ENCODE data around the gene UROS. TPM values are rescaled to one million over a fixed set of nuclear protein-coding genes. Genes with fewer than 3 reads are reported as not detected.

UROS gene
- total and polyA plus RNA-seq, 2 donors (not counting 3 experiments of a cell fraction or from before 2014, with no cell fraction given) = 38.4 to 42.0 TPM

GRCh38 chr10:125744909-125745308, 78.1 kb downstream of the UROS start:
- Histone ChIP-seq H3K27ac (ENCODE audit: insufficient read depth, low read depth, low read length) (no peak overlapping the region), H4K20me1 (replicated peaks; ENCODE audit: control insufficient read depth, extremely low read depth, insufficient read depth, low read length) (no peaks in the 10 kb centered on the region), H3K9me3 (replicated peaks; ENCODE audit: control insufficient read depth, insufficient read depth, low read length) (no peaks in the 10 kb centered on the region), H3K9ac (replicated peaks; ENCODE audit: extremely low read depth, insufficient read depth, low read length) (no peak overlapping the region), H3K4me3 (replicated peaks in 1 of 3; ENCODE audit: insufficient read depth in 1 of 3, low read depth in 1 of 3, low read length in 3 of 3) (no peak overlapping the region), H3K4me1 (ENCODE audit: control insufficient read depth, extremely low read depth, insufficient read depth, low read length) (no peaks in the 10 kb centered on the region), H2AFZ (ENCODE audit: low read depth, low read length) (no peak overlapping the region), H3K27me3 (ENCODE audit: control insufficient read depth in 2 of 2, insufficient read depth in 2 of 2, low read length in 2 of 2) (no peaks in the 10 kb centered on the region), H3K4me2 (ENCODE audit: insufficient read depth, low read length) (no peak overlapping the region), H3K9me1 (replicated peaks; ENCODE audit: control insufficient read depth, extremely low read depth, insufficient read depth, low read length) (no peaks in the 10 kb centered on the region), H3K79me2 (ENCODE audit: control insufficient read depth, insufficient read depth, low read length) (no peaks in the 10 kb centered on the region), H3K36me3 (ENCODE audit: control insufficient read depth in 2 of 2, extremely low read depth in 1 of 2, insufficient read depth in 2 of 2, low read length in 2 of 2) (peaks cover 19 to 25% of the 10 kb centered on the region in 2 experiments)
- ChIA-PET POLR2A (no interaction called here), CTCF (no interaction called here)
- dilution Hi-C loops (cut with MboI; ENCODE audit: extremely low pct_ligation_motif_present, low sequenced_read_pairs) = no loop called here
- no peak for DNase-seq (ENCODE audit: low read depth, low spot score)
- BruUV-seq (replicated peaks) = no TSS peak
- TF ChIP-seq MAX (IDR thresholded peaks at IDR 0.05; ENCODE audit: insufficient read depth, insufficient read length) (no peak), GATA2 (IDR thresholded peaks at IDR 0.05; ENCODE audit: insufficient read depth, insufficient read length, low read depth, low read length) (no peak), FOS (IDR thresholded peaks at IDR 0.05; ENCODE audit: borderline replicate concordance, insufficient read depth, low read length) (no peak), MYC (IDR thresholded peaks at IDR 0.05; ENCODE audit: low read depth, low read length) (no peak), CTCF (IDR thresholded peaks at IDR 0.05; ENCODE audit: extremely low read depth in 1 of 2, insufficient read depth in 1 of 2, low read depth in 1 of 2, low read length in 2 of 2) (no peak), POLR2AphosphoS5 (IDR thresholded peaks at IDR 0.05; ENCODE audit: insufficient read depth, low read depth, low read length) (no peak), POLR2A (IDR thresholded peaks at IDR 0.05; ENCODE audit: low read depth, low read length) (no peak), EZH2 (IDR thresholded peaks at IDR 0.05; ENCODE audit: borderline replicate concordance, low read depth, low read length, severe bottlenecking) (no peak), JUN (IDR thresholded peaks at IDR 0.05; ENCODE audit: borderline replicate concordance, insufficient read depth, insufficient read length, low read depth) (no peak)
- no peak for FAIRE-seq
- intact Hi-C loops (cut with micrococcal nuclease) = loop anchor here (5.0 to 10.0 kb wide), 2 partner anchors 77 to 640 kb away; partner anchors contain the start of genes ADAM12, BCCIP and UROS

All from endothelial cell of umbilical vein (primary cell).